Measurements from ENCODE around the gene RHOF.

DNA sequence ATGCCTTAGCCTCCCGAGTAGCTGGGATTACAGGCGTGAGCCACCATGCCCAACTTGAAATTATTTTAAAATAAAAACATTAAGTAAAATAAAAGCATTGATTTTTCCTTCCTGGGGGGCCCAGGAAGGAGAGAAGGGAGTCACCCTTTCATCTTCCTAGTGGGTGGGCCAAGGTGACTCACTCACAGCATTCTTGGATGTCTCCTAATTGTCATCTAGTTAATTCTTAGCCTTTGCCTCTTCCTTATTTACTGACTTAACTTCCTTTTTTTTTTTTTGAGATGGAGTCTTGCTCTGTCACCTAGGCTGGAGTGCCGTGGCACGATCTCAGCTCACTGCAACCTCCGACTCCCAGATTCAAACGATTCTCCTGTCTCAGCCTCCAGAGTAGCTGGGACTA lies 51.7 kb downstream of the RHOF start:
- TF ChIP-seq, protein P1, sequence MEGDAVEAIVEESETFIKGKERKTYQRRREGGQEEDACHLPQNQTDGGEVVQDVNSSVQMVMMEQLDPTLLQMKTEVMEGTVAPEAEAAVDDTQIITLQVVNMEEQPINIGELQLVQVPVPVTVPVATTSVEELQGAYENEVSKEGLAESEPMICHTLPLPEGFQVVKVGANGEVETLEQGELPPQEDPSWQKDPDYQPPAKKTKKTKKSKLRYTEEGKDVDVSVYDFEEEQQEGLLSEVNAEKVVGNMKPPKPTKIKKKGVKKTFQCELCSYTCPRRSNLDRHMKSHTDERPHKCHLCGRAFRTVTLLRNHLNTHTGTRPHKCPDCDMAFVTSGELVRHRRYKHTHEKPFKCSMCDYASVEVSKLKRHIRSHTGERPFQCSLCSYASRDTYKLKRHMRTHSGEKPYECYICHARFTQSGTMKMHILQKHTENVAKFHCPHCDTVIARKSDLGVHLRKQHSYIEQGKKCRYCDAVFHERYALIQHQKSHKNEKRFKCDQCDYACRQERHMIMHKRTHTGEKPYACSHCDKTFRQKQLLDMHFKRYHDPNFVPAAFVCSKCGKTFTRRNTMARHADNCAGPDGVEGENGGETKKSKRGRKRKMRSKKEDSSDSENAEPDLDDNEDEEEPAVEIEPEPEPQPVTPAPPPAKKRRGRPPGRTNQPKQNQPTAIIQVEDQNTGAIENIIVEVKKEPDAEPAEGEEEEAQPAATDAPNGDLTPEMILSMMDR (IDR thresholded peaks at IDR 0.05): no peak
- TF ChIP-seq ZFX (IDR thresholded peaks at IDR 0.05; ENCODE audit: borderline replicate concordance): no peak

Data from 22Rv1 (cell line).